T1000 (cell line): ENCODE results near the gene GNG11.
"Not testable (repeated sequence)": the region's sequence is repeated elsewhere in the genome, so short reads cannot be mapped to it uniquely, and the experiment has no call there.

Experiments
- DNase-seq: peaks from one replicate; lab custom pipeline; 2025; ENCODE audit warnings: mixed read lengths; lab: John Stamatoyannopoulos, UW

The GNG11 gene

DNA sequence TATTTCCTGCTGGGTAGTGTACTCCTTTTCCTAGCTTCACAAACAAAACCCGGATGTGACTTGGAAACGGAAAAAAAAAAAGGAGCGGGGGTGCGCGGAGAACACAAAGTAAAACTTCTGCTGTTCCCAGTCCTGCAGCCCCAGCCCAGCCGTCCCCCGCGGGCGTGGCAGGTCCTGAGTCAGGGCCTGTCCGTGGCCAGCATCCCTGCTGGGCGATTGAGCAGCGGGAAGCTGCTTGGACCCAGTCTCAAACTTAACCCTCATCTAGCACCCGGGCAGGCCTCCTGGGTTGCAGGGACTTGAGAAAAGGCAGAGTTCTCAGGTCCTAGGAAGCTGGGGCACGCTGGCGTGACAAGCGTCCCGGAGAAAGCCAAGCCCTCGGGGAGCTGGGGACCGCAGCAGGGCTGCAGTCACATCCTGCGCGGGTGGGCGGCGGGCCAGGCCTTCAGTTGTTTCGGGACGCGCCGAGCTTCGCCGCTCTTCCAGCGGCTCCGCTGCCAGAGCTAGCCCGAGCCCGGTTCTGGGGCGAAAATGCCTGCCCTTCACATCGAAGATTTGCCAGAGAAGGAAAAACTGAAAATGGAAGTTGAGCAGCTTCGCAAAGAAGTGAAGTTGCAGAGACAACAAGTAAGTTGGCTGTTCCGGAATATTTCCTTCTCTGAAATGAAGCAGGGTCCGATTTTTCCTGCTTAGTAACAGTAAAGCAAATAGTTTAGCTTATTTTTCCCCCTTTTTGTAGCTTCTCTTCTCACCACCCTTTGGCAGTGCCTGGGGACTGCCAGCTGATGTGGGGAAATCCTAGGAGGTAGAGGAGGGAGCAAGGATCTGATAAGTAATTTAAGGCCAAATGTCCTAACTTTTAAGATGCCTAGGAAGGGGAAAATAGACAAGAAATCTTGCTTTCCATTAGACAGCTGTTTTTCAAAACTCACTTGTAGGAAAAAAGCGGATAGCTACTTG lies at the start of gene GNG11:
Gene GNG11, plus strand, starts transcription at position 129 of the 960 bp plus-strand sequence. Its CDS starts 403 bp downstream, at position 532.
- DNase-seq, result peak; percentile 38

DNA sequence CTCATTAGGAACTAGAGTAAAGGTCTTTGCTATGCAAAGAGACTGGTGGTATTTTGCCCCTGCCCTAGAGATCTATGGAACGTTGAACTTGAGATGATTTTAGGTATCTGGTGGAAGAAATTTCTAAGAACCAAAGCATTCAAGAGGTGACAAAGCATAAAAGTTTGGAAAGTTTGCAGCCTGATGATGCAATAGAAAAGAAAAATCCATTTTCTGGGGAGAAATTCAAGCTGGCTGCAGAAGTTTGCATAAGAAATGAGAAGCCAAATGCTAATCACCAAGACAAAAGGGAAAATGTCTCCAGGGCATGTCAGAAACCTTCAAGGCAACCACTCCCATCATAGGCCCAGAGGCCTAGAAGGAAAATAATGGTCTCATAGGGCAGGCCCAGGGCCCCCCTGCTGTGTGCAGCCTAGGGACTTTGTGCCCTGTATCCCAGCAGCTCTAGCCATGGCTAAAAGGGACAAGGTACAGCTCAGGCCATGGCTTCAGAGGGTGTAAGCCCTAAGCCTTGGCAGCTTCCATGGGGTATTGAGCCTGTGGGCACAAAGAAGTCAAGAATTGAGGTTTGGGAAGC lies 47.4 kb upstream of the GNG11 start:
- DNase-seq, result no peak

DNA sequence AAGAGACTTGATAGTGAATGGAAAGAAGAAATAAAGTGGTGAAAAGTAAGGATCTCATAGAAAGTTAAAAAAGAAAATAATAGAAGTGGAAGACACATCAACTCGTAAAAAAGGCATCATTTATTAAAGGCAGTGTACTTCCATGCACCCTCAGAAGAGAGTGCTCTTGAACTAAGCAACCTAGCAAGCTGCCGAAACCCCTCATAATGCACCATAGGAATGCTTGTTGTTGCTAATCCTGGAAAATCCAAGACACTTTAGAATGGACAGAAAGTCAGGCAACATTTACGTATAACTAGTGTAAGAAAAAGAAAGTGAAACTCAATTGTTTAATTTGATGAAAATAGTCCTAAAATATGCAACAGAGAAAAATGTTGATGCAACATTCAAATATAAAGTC lies 43.8 kb upstream of the GNG11 start:
- no peak for DNase-seq

- no peak for DNase-seq
Measured at GRCh38 chr7:93879356-93879755, 42.2 kb upstream of the GNG11 start.

GRCh38 chr7:93882468-93882867 lies 39.1 kb upstream of the GNG11 start:
- no peak for DNase-seq

DNA sequence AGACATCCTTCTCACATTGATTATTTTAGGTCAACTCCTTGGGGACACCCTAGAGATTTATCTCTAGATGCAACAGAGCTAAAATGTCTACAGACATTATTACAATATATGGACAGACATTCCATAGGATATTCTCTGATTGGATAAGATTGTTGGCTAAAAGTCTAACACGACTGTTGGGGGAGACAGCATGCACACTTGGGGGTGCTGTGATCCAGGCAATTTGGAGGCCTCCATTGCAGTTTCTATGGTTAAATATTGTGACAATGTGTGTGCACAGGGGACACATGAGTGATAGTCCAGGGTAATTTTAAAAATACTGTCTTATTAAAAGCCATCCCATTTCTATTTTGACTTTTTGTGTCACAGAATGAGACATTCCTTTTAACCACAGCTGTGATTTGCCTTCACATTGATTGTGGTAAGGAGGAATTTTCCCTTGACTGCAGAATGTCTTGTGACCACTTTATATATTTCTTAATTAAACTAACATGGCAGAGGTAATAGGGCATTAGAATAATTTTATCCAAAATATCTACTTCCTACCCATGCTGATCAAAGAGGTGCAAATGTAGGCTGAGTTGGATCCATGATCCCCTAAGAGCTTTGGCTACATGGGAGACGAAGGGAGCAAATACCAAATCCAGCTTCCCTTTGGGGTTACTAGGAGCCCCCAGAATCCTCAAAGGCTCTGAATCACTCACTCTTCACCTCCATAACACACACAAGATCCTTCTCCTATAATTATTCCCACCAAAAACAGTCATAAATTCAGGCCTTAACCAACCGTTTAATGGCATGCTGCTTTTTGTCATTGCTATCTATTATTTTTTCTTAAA lies 38.2 kb upstream of the GNG11 start:
- DNase-seq, result no peak

GRCh38 chr7:93883917-93884345 lies 37.6 kb upstream of the GNG11 start:
- no peak for DNase-seq

DNA sequence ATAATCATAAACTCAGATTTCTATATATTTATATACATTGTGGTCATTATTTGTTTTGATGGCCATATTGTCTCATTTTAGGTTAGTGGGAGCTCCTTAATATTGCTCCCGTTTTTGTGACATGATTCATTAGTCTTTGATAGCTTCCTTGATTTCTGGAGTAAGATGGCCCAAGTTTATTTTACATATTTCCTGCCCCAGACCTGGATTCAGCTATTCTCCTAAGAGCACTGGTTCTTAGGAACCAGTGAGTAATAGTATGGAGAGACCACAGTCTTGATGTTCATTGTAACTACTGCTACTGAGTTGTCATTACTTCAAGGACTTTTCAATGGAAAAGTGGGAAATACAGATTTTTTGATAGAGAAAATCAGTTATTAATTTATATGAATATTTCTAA lies 37.0 kb upstream of the GNG11 start:
- no peak for DNase-seq

DNA sequence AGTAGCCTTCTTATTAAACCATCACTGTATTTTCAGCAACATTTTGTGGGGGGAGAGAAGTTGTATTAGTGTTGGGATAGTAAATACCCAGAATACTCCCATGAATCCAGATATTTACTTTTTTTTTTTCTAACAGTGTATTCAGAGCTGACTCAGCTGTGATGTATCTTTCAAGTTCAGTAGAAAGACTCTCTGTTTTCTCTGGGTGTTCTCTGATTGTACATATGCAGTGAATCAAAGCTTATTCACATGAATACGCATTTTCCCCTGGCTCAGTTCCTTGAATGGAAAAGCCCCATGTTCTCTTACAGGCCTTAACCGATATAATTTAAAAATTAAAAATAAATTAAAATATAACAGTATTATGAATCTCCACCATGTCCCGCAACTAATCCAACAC lies 32.3 kb upstream of the GNG11 start:
- DNase-seq, result no peak

DNA sequence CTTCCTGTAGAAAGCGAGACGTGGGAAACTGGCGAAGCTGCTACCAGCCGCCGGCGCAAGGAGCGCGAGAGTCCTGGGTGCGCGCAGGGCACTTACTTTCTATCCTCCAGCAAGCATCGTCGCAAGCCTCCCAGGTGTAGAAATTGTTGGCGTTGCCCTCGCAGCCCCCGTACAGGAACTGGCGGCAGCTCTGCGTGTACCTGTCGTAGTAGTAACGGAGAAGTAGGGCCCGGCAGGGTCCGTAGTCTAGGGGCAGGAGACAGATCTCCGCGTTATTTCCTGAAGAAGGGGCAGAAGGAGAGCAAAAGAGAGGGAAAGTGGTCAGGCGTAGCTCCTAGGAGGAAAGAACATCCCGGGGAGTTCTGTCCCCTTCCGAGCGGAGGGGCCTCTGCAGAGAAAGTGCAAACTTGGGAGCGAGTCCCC lies 31.5 kb upstream of the GNG11 start:
- DNase-seq, result peak; percentile 13

DNA sequence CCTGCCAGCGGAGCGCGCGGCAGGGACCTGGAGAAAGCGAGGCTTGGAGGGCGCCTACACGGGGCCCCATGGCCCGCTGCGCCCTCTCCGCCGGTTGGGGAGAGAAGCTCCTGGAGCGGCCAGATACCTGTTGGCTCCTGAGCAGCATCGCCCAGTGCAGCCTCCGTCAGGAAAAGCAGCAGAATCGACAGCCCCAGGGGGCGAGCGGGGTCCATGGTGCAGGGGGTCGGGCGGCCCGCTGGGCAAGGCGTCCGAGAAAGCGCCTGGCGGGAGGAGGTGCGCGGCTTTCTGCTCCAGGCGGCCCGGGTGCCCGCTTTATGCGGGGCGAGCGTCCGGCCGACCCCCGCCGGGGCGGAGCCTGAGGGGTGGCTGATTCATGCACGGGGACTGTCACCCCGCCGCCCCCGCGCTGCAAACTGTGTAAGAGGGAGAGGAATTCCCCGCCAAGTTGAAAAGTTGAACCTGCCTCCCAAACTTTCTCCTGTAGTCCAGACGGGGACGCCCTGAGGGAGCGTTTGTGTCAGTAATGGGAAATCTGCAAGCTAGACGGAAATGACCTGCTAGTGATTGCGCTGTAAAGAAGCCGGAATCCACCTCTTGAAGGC lies 31.0 kb upstream of the GNG11 start, which contains the start of gene TFPI2:
Gene TFPI2, minus strand, starts transcription at position 290 of the 605 bp plus-strand sequence. Its CDS starts 75 bp downstream, at position 215.
- peak; percentile 60 for DNase-seq

- no peak for DNase-seq
Measured at GRCh38 chr7:93894426-93894825, 27.1 kb upstream of the GNG11 start.

DNA sequence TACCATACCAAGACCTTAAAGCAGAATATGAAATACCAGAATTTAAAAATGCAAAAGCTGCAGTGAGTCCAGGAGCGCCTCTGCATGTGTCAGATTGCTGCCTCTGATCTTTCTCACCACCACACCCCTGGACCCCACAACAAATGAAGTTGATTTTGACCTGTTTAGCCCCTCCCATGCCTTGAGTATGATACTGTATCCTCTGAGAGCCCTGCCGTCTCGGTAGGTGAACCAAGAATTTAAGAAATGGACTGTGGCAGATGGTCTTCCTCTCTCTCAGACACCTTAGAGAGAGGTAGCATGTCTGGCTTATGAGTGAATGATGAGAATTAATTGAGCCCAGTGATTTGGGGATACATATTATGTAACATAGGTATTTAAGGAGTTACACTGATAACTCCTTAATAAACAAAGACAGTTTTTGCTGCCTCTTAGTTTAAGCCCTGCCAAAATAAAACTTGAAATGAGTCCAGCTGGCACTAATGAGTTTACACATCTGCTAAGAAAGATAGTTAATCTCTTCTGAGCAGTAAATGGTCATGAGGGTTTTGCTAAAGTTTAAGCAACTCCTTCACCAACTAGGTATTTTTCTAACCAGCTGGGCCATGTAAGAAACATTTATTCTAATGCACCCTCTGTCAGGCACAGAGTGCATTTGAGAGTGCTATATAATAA lies 26.4 kb upstream of the GNG11 start:
- no peak for DNase-seq

DNA sequence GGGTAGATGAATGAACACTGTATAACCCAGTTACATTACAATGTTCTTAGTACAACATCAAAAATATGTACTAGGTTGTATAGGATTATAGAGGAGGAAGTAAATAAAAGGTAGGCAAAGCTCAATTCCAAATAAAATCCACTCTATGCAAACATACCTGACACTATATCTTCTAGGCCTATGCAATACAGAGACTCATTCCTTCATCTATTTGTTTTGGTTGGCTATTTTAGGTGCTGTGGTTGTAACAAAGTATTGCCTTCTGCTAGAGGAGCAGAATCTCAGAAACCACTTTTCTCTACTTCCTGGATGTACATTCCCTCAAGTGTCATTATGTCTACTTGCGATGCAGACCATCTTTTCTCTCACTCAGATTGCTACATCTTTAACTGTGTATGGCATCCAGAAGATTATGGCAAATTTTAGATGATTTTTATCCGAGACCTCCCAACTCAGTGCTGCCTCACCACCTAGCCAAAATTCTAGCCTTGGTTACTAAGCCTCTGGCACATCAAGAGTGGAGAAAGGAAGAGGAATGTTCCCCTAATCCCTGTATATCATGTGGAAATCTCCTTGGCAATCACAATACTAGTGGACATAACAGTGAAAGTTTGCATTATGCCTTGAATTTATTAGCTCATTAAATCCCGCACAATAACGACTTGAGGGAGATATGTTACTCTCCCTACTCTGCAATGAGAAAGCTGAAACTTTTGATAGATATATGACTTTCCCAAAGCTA lies 25.5 kb upstream of the GNG11 start:
- DNase-seq, result no peak

DNA sequence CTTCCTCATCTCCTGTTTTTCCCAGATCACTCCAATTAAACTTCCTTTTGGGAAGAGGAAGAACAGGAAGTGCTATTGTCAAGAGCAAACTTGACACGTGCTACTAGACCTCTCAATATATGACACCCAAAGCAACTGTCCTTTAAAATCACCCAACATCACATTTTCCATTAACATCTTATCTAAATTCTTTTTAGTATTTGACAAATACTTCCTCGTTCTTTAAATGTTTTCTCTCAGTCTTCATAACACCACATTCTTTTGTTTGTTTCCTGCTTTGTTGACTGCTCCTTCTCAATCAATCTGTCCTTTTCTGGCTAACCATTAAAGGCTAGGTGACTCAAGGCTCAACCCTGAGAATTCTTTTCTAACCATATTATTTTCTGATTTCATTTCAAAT lies 23.9 kb upstream of the GNG11 start:
- DNase-seq, result no peak

- DNase-seq, result no peak
Measured at GRCh38 chr7:93902777-93903423, 18.6 kb upstream of the GNG11 start.

DNA sequence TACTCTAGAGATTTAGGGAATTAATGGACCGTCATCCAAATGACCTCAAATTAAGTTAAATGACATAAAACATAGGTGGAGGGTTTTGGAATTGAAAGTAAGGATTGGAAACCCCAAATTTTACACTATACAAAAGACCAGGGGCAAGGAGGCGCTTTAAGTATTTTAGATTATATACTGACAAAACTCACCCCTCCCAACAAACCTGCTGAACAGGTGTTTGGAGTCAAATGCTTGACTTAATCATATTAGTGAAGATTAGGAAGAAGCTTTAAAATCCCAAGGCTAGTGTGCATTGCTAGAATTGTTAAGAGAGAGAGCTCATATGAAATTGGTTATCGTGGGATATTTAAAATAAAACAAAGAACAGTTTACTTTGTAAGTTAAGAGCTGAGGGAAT lies 15.3 kb upstream of the GNG11 start, which contains the start of gene GNGT1:
Gene GNGT1, plus strand, starts transcription at position 301 of the 400 bp plus-strand sequence. CDS start 180 bp downstream, outside the sequence.
- no peak for DNase-seq

DNA sequence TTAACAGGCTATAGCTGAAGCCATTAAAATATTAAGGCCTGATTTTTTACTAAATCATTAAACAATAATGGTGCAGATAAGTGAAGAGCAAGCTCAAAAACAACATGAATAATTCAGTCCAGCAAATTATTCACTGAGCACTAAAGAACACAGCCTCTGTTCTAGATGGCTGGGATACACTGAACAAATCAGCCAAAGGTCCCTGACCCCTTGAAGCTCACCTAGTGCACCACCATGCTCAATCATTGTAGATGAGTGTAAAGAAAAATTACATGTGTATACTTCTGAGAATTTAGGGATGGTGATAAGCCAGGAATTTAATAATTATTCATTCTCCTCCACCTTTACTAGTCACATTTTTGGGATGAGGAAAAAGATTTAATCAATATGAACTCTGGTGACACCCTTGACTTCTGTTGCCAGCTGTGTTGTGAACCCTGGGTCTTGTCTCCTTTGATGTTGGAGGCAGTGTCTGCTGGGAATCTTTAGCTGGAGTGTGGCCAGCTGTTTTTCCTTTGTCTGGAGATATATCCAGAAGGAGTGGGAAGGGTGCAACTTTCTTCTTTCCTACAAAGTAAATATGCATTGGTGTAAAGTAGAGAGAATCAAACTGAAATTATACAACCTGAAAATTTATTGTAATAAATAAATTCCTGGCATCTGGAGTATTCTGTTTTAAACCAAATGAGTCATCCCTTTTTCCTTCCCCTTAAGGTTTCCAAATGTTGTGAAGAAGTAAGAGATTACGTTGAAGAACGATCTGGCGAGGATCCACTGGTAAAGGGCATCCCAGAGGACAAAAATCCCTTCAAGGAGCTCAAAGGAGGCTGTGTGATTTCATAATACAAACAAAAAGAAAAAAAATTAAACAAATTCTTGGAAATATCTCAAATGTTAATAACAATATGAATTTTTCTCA lies 11.2 kb upstream of the GNG11 start:
- no peak for DNase-seq

GRCh38 chr7:93911242-93911641 lies 10.3 kb upstream of the GNG11 start:
- not testable (repeated sequence) for DNase-seq
